HG02852 (cell line): ENCODE results near the gene ODAD2.
"Not testable (repeated sequence)": the region's sequence is repeated elsewhere in the genome, so short reads cannot be mapped to it uniquely, and the experiment has no call there.

Source experiments
- ATAC-seq: cut with Tn5 transposase; IDR thresholded peaks from one replicate; pipeline ENCODE4 v1.9.1; 2021; ENCODE audit warnings: mild to moderate bottlenecking, moderate library complexity; ENCODE audit not compliant: unreplicated experiment

The ODAD2 gene, protein sequence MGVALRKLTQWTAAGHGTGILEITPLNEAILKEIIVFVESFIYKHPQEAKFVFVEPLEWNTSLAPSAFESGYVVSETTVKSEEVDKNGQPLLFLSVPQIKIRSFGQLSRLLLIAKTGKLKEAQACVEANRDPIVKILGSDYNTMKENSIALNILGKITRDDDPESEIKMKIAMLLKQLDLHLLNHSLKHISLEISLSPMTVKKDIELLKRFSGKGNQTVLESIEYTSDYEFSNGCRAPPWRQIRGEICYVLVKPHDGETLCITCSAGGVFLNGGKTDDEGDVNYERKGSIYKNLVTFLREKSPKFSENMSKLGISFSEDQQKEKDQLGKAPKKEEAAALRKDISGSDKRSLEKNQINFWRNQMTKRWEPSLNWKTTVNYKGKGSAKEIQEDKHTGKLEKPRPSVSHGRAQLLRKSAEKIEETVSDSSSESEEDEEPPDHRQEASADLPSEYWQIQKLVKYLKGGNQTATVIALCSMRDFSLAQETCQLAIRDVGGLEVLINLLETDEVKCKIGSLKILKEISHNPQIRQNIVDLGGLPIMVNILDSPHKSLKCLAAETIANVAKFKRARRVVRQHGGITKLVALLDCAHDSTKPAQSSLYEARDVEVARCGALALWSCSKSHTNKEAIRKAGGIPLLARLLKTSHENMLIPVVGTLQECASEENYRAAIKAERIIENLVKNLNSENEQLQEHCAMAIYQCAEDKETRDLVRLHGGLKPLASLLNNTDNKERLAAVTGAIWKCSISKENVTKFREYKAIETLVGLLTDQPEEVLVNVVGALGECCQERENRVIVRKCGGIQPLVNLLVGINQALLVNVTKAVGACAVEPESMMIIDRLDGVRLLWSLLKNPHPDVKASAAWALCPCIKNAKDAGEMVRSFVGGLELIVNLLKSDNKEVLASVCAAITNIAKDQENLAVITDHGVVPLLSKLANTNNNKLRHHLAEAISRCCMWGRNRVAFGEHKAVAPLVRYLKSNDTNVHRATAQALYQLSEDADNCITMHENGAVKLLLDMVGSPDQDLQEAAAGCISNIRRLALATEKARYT

DNA sequence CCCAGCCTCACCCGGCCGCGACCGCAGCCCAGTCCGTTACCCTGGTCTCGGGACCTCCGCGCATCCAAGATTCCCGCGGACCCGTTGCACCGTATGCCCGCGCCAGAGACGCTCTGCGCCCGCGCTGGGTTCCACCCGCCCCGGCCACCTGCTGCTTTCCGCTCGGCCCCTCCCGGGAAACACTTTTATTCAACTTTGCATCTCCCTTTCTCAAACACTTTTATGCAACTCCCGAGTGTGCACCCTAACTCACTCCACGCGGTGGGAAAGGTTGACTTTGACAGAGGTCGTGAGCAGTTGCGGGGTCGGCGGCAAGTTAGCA lies at the start of gene ODAD2:
ODAD2 (minus strand) TSS at position 126 of the 322 bp plus-strand sequence. CDS start 3,937 bp downstream, outside the sequence.
- ATAC-seq = no peak

DNA sequence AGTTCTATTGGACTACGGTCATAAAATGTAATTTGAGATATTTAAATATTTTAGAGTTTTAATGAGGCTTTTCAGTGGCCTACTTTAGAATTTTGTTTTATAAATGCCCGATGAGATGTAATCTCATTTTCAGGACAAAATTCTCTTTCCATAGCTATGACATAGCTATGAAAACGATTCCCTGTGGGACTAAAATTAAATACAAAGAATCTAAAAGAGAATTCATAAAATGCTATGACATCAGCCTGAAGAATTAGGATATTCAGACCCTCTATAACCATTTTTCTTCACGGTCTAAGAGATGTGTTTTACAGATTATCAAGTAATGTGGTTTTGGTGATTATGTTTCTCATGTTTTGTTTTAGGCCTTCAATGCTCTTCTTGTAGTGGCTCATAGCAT lies 48.2 kb upstream of the ODAD2 start:
- no peak for ATAC-seq

DNA sequence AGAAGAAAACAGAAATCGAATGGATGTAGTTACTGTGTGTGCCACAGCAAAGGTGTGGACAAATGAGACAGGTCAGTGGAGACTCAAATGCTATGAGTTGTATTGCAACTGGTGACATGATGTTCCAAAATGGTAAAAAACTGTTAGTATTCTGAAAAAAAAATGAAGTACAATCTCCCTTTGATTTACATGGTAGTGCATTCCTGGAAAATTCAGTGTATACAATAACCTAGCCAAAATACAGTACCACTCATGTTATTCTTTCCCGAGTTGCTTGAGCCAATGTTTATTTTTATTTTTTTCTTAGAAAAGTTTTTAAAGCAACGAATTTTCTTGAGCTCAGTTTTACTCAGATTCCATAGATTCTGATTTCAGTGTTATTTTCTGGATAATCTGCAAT lies 47.7 kb upstream of the ODAD2 start:
- ATAC-seq = no peak

DNA sequence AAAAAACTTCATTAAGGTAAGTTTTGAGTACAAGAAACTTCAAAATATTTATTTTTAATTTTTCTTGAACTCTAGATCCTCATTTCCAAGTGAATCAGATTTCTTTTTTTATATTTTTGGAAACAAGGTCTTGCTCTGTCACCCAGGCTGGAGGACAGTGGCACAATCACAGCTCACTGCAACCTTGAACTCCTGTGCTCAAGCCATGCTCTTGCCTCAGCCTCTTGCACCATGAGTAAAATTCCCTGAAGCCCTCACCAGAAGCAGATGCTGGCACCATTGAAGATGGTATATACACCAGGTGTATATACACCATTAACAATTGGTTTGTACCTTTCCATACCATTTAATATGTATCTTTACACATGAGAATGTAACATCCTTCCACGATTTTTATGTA lies 45.1 kb upstream of the ODAD2 start:
- no peak for ATAC-seq

DNA sequence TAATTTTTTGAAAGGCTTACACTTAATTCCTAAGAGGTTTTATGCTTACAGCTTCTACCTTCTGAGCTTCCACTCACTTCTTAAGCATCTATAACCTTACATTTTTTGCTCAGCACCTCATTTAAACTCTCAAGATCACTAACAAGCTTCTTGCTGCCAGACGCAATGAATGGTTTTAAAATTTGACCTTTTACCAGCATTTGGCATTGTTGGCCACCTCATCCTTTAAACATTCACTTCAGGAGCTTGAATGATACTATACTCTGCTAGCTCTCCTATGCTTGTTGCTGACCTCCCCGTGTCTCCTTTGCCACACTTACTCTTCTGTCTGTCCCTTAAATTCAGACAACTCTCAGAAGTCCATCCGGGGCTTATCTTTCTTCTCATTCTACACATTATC lies 37.7 kb upstream of the ODAD2 start:
- no peak for ATAC-seq

DNA sequence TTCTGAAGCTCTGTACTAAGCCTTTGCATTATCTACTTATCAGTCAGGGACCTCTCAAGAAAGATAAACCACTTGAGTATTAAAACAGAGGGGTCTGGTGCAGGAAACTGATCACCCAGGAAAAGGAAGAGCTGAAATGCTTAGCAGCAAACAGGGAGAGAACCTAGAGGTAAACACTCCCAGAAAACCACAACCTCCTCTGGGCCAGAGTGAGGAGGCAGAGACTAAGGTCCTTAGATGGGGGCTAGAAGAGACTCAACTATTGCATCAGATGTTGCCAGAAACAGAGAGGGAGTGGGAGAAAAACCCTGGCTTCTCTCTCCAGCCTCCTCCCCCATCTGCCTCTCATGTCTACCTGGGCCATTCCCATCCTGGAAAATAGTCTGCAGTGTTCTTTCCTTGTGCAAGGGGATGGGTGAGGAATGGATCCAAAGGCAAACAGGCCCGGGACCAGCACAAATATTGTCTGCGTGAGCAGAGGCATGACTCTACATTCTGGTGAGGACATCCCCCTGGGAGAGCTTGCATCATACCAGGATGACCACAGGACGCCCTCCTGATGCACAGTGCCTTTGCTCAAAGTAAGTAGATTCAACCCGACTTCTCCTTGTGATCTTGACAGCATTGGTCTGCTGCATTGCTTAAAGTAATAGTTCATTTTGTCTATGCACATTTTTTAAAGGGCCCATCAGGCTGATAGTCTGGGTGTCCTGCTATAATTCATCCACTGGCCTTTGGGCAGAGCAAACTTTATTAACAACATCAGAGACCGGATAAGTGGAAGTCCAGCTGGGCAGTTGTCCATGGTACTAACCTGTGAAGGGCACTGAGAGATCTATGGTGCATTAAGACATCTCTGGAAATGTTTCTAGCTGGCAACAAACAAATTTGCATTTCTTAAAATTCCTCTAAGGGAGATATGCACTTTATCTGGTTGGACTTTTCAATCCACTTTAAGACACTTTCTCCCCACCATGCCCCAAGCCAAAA lies 22.4 kb upstream of the ODAD2 start:
- ATAC-seq = no peak

DNA sequence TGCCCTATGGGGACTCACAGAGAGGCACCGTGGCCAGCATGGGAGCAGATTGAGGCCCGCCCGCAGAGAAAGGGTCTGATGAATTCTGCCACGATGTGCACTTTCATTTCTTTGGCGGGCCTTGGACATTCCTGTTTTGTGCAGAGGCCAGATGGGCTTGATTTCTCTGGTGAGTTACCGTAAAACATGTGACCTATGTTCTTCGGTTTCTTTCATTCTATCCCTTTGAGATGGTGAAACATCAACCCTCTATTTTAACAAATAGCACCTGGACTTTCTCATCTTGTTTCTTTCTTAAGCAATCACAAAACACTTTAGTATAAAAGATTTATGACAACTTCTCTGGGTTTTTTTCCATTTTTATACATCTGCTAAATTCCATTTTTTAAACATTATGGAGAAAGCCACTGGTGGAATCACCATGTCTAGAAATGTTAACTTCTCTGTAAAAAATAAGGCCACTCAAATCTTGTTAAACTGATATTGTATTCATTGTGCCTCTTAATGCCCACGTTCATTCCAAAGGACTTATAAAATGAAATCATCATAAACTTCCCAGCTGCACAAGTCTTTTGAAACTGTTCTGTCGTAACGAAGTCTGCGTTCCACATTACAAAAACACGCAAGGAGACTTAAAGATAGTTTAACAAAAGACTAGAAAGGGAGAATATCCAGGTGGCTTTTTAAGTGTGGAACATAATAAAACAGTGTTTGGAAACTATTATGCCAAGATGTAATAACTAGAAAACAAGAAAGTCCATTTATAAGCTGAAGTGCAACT lies 21.4 kb upstream of the ODAD2 start:
- ATAC-seq = no peak

DNA sequence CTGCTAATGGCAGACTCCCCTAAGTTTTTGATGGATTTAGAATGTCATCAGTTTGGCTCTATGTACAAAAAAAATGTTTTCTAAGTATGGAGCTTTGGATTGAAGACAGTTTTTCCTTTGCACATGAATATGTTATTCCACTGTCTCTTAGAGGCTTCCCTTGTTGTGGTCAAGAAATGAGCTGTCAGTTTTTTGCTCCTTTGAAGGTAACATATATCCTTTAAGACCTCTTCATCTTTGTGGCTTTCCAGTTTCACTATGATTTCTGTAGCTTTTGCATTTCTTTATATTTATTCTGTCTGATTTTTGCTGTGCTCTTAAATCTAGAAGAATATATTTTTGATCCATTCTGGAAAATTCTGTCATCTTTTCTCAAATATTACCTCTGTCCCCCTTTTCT lies 15.8 kb upstream of the ODAD2 start:
- ATAC-seq = no peak

DNA sequence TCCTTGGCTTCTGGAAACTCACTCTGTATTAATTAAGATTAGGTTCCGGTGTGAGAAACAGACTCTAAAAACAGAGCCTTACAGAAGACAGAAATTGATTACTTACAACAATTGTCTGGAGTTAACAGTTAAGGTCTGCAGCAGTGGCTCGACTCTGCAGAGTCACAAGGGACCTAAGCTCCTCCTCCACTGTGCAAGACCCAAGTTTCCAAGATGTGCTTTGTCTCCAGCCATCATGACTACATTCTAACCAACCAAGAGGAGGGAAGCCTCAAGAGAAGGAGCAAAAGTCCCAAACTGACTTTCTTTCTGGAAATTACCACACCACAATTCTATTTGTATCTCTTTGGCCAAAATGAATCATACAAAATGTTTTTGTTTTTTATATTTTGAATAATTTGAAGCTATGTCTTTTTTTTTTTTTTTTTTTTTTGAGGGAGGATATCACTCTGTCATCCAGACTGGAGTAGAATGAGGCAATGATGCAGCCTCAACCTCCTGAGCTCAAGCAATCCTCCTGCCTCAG lies 14.2 kb upstream of the ODAD2 start:
- no peak for ATAC-seq

DNA sequence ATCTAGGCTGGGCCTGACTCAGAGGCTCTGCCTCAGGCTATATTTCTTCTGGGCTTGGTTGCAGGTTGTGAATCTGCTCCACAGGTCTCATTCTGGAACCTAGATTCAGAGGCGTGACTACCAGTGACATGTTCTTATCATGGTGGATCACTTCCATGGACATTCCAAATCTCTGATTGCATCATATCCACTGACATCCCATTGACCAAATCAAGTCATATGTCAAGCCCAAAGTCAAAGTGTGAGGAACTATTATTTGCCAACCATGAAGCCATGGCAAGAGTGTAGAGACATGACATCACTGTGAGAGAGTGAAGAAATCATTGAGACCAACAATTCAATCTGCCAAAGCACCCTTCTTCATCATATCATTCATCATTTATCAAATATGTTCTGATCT lies 11.9 kb upstream of the ODAD2 start:
- no peak for ATAC-seq

DNA sequence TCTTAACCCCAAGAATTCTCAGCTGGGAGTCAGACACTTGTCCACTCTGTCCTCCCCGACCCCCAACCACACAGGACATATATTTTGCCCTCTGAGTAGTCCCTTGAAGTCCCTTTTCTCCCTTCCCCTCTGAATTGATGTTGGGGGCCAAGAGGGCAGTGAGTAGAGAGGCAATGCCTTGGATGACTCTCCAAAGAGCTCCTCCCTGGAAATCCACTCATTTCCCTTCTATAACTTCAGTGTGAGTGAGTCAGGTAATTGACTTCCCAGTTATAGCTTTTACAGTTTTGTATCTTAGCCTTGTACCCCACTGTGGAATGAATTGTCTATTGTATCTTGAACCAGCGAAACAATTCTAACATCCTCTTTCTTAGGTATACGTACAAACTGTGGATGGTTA lies 9.2 kb upstream of the ODAD2 start:
- no peak for ATAC-seq

DNA sequence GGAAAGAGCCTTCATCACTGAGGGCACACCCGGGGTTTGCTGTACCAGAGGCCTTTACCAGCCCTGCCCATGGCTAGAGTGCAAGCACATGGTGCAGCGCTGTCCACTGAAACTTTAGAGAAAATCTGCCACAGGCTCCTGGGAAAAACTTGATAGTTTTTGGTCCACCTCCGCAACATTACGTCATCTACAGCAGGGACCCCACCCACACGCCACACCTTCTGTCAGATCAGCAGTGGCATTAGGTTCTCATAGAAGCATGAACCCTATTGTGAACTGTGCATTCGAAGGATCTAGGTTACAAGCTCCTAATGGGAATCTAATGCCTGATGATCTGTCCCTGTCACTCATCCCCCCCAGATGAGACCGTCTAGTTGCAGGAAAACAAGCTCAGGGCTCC lies 2.5 kb upstream of the ODAD2 start:
- no peak for ATAC-seq

DNA sequence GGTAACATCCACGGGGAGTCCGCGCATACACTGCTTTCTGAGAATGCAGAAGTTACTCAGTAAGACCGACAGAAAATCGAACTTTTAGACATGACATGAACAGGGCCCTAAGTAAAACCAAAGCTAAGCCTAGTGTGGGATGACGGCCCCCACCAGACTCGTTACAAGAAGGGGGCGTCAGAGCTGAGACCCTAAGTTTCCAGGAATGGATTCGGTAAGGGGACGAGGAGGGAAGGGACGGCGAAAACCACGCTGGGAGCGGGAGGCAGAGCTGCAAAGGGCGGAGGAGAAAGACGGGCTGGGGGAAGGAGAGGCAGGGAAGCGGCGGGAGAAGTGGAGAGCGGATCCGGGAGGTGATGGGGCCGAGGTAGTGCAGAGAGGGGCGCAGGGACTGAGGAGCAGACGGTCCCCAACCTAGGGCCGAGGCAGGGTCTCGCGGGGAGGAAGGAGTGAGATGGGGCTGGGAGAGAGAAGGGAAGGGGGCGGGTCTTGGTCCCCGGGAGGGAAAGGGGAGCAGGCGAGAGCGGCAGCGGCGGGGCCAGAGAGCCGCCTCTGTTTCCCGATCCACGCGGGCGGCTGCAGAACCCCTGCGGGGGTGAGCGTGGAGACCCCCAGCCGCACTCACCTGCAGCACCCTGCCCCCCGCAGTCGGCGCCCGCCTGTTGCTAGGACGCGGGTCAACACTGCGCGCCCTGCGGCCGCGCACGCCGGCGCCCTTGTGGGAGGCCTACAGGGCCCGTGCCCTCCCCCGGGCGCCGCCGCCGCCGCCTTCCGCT lies 513 bp downstream of the ODAD2 start:
- no peak for ATAC-seq

DNA sequence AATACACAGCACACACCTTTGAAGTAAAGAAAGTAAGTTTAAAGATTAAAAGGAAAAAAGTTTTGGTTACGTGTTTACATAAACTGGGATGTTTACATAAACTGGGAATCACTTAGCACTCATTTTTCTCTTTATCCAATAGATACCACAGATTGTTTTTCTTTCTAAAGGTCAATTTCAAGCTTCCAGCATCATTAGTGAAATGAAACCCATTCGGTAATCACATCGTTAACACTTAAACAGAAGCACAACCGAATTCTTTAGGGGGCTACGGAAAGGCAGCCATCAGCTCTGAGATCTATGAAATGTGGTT lies 1.1 kb downstream of the ODAD2 start:
- ATAC-seq = no peak

DNA sequence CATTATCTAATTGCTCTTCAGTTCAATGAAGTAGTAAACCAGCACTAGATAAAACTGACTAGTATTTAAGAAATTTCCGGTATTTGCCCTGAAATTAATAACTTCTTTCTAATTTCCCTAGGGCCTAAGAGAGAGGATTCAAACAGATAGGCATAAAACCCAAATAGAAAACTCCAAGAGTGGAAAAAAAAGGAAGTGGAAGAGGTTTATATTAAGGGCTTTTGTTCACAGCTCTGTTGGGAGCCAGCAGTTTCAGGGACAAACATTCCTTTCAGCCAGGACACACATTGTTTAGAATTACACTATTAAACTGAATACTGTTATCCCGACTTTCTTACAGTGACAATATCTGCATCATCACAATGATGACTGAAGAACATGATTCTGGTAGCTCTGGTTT lies 3.6 kb downstream of the ODAD2 start:
- ATAC-seq = no peak

DNA sequence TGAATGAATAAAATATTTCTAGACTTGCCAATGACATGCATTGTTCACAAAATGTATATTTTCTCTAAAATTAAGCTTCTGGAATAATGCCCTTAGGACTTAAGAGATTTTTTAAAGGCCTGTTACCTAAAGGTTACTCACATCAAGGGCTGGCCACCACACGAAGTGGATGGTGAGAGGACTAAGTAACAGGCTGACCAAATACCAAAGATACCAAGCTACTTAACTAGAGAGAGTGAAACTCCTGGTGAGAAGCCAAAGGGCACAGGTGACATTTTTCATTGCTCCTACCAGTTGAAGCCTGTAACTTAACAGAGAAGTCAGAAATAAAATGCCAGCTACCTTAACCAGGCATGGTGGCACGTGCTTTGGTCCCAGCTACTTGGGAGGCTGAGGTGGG lies 9.5 kb downstream of the ODAD2 start:
- ATAC-seq = not testable (repeated sequence)

DNA sequence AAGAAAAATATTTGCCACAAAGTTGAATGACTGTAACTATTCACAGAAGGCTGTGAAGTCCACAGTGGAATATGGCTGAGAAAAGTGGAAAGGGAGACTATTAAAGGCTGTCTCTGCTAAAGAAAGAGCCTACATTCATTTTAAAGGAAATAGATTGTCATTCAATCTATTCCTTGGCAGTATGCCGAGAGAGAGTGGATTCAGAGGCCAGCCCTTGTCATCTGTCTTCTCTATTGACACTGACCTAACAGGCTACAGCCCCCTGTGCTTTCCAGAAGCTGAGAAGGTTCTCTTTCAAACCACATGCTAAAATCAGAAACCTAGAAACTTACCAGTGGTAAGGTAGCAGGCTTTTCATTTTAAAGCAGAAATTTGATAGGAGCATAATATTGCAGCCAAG lies 12.1 kb downstream of the ODAD2 start:
- ATAC-seq = no peak

DNA sequence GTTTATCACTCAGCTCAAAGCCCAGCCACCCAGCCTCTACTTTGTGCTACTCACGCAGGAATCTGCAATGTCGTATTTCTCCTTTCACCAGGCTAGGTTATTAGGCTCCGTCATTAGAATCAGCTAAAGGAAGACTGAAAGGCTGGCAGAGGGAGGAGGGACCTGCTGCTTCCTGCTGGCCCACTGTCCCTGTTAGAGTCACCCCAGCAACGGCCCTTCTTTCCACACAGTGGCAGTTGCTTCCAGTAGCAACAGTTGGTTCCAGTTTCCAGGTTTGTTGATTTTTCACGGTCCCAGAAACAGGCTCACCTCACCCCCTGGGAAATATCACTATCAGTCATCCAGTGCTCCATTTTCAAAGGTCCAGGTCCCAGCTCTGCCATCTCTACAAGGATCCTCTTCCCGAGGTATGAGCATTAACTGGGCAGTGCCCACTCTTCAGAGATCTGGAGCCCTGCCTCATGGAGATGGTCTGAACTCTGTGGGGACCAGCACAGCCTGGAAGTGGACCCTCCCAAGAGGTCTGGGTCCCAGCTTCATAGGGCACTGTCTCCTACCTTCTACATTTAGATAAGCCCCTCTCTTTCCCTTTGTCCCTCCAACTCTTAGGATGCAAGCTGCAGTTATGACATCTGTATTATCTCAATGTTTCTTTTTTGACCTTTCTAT lies 15.9 kb downstream of the ODAD2 start:
- ATAC-seq = no peak

DNA sequence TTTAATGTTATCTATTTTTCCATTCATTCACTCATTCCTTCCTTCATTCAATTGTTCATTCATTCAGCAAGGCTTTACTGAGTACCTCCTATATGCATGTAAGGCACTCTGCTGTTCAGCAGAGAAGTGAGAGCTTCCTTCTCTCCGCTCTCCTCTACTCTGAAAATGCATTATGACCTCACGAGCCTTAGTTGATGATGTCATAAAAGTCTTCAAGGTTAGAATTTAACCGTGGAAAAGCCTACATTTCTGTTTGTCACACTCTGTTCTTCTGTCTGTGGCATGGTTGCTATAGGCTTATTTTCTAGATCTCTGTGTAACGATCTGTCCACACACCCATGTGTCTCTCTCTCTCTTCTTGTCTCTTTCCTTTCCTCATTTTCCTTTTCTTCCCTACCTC lies 17.1 kb downstream of the ODAD2 start:
- no peak for ATAC-seq
